Gastroesophageal sphincter (tissue), 3 donors: ENCODE results near the gene SLC44A3.

Experiments used
- CTCF ChIP-seq, 4 experiments: fragments of 200-600 bp in 2 of 4; fragments of 450-650 bp in 2 of 4; sonication (generic) in 1 of 4; IDR thresholded peaks; one replicate each; pipeline ENCODE4 v1.5.1; 2017 to 2019; ENCODE audit warnings: antibody characterized with exemption in 4 of 4, mild to moderate bottlenecking in 2 of 4, moderate library complexity in 2 of 4
- POLR2A ChIP-seq, 2 donors: fragments of 450-650 bp; IDR thresholded peaks; one replicate each; pipeline ENCODE4 v1.6.1; 2017; ENCODE audit warnings: antibody characterized with exemption in 2 of 2, mild to moderate bottlenecking in 2 of 2, moderate library complexity in 1 of 2

- TF ChIP-seq CTCF (IDR thresholded peaks at IDR 0.05) (no peak), POLR2A (IDR thresholded peaks at IDR 0.05) (no peak)
Measured at GRCh38 chr1:94929351-94930217, 109.4 kb downstream of the SLC44A3 start.
